GM10248 (cell line): Measurements from ENCODE around the gene ALG3.

Experiments used
- CTCF ChIA-PET: fragments of 300-600 bp; sonication (Branson Sonifier 250); formaldehyde crosslinking; extraction: SDS; loops from one replicate; lab custom pipeline; 2021; ENCODE audit warnings: antibody characterized with exemption; lab: Yijun Ruan, JAX
- POLR2A ChIA-PET: fragments of 350-650 bp; sonication (Branson Sonifier 250); formaldehyde crosslinking; extraction: SDS; loops from one replicate; lab custom pipeline; 2020; ENCODE audit warnings: antibody characterized with exemption; lab: Yijun Ruan, JAX
- DNase-seq: peaks from one replicate; pipeline ENCODE4 v3.0.0; 2012; ENCODE audit errors: extremely low spot score
- CTCF ChIP-seq: IDR thresholded peaks from 2 replicates; pipeline ENCODE4 v1.5.1; 2012; ENCODE audit warnings: mild to moderate bottlenecking, low read depth; ENCODE audit errors: extremely low read depth, missing control alignments, control extremely low read depth

Gene ALG3

GRCh38 chr3:184196536-184196935 is 52.2 kb downstream of the ALG3 start:
- no peak for DNase-seq
- ChIA-PET POLR2A (no interaction called here), CTCF (interaction anchor here (1.0 to 4.4 kb wide), 3 partner anchors 20 to 301 kb away, joined by 3 to 17 read pairs (median 4); no protein-coding TSS in a partner anchor)
- no peak for TF ChIP-seq CTCF

DNA sequence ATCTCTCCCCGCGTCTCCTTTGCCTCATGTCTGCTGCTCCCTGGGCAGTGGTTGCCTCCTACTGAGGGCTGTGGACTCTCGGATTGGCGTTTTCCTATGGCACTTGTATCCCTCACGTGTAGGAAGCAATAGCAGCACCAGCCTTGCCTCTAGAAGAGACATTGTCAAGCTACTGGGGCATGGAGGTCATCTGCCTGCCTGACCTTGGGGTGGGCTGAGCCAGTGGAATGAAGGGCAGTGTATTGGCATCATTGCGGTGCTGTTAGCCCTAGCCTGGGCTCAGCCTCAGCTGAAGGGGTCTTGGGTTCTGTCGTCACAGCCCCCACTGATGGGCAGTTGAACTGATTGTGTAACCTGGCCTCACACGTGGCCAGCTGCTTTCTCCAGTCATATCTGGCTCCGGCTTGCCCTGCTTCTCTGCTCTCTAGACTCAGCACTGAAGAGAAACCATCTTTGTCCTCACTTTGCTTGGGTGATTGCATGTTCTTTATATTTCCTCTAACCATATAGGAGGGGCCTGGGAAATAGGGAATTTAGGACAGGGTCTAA is 54.7 kb downstream of the ALG3 start:
- no peak for TF ChIP-seq CTCF
- ChIA-PET CTCF (interaction anchor here (0.7 to 2.1 kb wide), 4 partner anchors 13 to 56 kb away, joined by 3 to 6 read pairs (median 3); partner anchors contain the start of gene EEF1AKMT4), POLR2A (interaction anchor here (1.4 kb wide), 1 partner anchor 8 kb away, joined by 3 read pairs; the partner anchor contains the start of gene ABCF3)
- no peak for DNase-seq

DNA sequence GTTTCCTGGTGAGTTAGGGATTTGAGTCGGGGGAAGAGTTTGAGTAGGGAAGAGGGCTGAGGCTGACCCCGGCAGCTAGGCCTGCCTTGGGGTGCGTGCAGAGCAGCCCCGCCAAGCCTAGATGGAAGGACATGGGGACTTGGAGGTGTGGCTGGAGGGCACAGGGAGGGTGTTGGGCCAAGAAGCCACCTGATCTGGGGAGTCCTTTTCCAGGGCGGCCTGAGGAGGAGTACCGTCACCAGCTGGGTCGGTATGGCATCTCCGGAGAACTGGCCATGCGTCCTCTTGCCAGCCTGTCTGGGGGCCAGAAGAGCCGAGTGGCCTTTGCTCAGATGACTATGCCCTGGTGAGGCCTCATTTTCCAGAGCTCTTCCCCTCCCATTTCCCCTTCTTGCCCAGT is 55.9 kb downstream of the ALG3 start:
- CTCF ChIA-PET = no interaction called here
- DNase-seq = no peak
- TF ChIP-seq CTCF = no peak
- POLR2A ChIA-PET = no interaction called here
